ENCODE data around the gene ZNF253. TPM values are rescaled to one million over a fixed set of nuclear protein-coding genes. Genes with fewer than 3 reads are reported as not detected.

Gene ZNF253
- total and polyA plus RNA-seq, 9 of the 15 experiments (the other 6 are each of a cell fraction or from before 2014, with no cell fraction given), result 4.0 to 14.4 (median 7.5) TPM

DNA sequence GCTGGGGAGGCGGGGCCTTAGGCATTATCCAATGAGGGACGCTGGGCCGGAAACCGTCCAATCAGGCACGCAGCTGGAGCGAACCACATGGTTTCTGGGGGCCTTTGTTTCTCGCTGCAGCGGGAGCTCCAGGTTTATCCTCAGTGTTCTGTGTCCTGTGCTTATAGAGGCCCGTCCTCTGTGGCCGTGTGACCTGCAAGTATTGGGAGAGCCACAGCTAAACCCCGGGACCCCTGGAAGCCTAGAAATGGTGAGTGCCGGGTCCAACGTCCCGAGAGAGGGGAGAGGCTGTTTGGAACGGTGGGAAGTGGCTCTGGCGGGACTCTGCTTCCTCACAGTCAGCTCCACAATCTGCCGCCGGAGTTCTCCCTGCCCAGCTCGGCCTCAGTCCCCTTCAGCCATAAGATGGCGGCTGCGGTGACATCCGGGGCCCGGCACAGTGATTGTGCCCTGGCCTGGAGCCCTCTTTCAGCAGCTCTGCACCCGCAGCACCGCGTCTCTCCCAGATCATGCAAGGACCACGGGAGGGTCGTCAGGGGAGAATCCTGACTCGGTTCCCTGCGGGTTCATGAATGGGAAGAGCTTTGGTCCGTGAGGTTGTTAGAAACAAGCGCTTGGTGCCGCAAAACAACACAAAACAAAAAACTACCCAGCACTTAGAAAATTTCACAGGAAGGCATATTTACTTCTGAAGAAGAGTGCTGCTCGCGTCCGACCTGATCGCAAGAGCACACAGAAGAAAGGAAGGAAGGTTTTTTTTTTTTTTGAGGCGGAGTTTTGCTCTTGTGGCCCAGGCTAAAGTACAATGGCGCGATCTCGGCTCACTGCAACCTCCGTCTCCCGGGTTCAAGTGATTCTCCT, at the start of gene ZNF253 (continued):
- TF ChIP-seq, protein P1, sequence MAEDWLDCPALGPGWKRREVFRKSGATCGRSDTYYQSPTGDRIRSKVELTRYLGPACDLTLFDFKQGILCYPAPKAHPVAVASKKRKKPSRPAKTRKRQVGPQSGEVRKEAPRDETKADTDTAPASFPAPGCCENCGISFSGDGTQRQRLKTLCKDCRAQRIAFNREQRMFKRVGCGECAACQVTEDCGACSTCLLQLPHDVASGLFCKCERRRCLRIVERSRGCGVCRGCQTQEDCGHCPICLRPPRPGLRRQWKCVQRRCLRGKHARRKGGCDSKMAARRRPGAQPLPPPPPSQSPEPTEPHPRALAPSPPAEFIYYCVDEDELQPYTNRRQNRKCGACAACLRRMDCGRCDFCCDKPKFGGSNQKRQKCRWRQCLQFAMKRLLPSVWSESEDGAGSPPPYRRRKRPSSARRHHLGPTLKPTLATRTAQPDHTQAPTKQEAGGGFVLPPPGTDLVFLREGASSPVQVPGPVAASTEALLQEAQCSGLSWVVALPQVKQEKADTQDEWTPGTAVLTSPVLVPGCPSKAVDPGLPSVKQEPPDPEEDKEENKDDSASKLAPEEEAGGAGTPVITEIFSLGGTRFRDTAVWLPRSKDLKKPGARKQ (CRISPR knock-in tag; IDR thresholded peaks at IDR 0.05), result no peak
- TF ChIP-seq TAF15 (IDR thresholded peaks at IDR 0.05; ENCODE audit: low read depth, low read length) (no peak), HMG20A (CRISPR knock-in tag; conservative IDR thresholded peaks at IDR 0.05) (no peak), MIER1 (IDR thresholded peaks at IDR 0.05; ENCODE audit: low read depth) (no peak), TRIM28 (IDR thresholded peaks at IDR 0.05) (no peak), CEBPG (CRISPR knock-in tag; IDR thresholded peaks at IDR 0.05) (no peak), CEBPG (tag; conservative IDR thresholded peaks at IDR 0.05 in 1 of 2, IDR thresholded peaks at IDR 0.05 in 1 of 2) (no peak), NFIC (IDR thresholded peaks at IDR 0.05) (peak; percentile 24; the same call in 1 of the 2 replicates), ETV6 (IDR thresholded peaks at IDR 0.05; ENCODE audit: borderline replicate concordance in 1 of 2, low read depth in 2 of 2, low read length in 1 of 2) (no peak), ETV6 (CRISPR knock-in tag; IDR thresholded peaks at IDR 0.05; ENCODE audit: borderline replicate concordance) (no peak), MED1 (CRISPR knock-in tag; IDR thresholded peaks at IDR 0.05; ENCODE audit: borderline replicate concordance) (no peak), ZNF175 (CRISPR knock-in tag; IDR thresholded peaks at IDR 0.05; ENCODE audit: low read depth) (no peak), NR2C2 (CRISPR knock-in tag; IDR thresholded peaks at IDR 0.05) (no peak), NR2C2 (tag; IDR thresholded peaks at IDR 0.05) (no peak), ARHGAP35 (IDR thresholded peaks at IDR 0.05; ENCODE audit: partially characterized antibody) (no peak)
- TF ChIP-seq, protein P2, sequence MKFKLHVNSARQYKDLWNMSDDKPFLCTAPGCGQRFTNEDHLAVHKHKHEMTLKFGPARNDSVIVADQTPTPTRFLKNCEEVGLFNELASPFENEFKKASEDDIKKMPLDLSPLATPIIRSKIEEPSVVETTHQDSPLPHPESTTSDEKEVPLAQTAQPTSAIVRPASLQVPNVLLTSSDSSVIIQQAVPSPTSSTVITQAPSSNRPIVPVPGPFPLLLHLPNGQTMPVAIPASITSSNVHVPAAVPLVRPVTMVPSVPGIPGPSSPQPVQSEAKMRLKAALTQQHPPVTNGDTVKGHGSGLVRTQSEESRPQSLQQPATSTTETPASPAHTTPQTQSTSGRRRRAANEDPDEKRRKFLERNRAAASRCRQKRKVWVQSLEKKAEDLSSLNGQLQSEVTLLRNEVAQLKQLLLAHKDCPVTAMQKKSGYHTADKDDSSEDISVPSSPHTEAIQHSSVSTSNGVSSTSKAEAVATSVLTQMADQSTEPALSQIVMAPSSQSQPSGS (CRISPR knock-in tag; IDR thresholded peaks at IDR 0.05), result no peak
- TF ChIP-seq, protein P3, sequence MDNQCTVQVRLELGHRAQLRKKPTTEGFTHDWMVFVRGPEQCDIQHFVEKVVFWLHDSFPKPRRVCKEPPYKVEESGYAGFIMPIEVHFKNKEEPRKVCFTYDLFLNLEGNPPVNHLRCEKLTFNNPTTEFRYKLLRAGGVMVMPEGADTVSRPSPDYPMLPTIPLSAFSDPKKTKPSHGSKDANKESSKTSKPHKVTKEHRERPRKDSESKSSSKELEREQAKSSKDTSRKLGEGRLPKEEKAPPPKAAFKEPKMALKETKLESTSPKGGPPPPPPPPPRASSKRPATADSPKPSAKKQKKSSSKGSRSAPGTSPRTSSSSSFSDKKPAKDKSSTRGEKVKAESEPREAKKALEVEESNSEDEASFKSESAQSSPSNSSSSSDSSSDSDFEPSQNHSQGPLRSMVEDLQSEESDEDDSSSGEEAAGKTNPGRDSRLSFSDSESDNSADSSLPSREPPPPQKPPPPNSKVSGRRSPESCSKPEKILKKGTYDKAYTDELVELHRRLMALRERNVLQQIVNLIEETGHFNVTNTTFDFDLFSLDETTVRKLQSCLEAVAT (IDR thresholded peaks at IDR 0.05), result peak in 1 of 2 experiments; percentile 51; a peak in 1 of 4 replicates
- TF ChIP-seq, protein P4, sequence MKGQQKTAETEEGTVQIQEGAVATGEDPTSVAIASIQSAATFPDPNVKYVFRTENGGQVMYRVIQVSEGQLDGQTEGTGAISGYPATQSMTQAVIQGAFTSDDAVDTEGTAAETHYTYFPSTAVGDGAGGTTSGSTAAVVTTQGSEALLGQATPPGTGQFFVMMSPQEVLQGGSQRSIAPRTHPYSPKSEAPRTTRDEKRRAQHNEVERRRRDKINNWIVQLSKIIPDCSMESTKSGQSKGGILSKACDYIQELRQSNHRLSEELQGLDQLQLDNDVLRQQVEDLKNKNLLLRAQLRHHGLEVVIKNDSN (CRISPR knock-in tag; IDR thresholded peaks at IDR 0.05), result peak; percentile 76
- TF ChIP-seq, protein P5, sequence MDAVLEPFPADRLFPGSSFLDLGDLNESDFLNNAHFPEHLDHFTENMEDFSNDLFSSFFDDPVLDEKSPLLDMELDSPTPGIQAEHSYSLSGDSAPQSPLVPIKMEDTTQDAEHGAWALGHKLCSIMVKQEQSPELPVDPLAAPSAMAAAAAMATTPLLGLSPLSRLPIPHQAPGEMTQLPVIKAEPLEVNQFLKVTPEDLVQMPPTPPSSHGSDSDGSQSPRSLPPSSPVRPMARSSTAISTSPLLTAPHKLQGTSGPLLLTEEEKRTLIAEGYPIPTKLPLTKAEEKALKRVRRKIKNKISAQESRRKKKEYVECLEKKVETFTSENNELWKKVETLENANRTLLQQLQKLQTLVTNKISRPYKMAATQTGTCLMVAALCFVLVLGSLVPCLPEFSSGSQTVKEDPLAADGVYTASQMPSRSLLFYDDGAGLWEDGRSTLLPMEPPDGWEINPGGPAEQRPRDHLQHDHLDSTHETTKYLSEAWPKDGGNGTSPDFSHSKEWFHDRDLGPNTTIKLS (IDR thresholded peaks at IDR 0.05; ENCODE audit: borderline replicate concordance, low read depth), result peak; percentile 45; the same call in 1 of the 2 replicates
- TF ChIP-seq, protein P6, sequence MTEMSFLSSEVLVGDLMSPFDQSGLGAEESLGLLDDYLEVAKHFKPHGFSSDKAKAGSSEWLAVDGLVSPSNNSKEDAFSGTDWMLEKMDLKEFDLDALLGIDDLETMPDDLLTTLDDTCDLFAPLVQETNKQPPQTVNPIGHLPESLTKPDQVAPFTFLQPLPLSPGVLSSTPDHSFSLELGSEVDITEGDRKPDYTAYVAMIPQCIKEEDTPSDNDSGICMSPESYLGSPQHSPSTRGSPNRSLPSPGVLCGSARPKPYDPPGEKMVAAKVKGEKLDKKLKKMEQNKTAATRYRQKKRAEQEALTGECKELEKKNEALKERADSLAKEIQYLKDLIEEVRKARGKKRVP (CRISPR knock-in tag; IDR thresholded peaks at IDR 0.05), result no peak

Data from K562 (cell line).